OCI-LY3 (cell line): Measurements from ENCODE around the gene DOCK1.

Experiments used
- CTCF ChIP-seq: fragments of 200-600, 300-600 bp; sonication (generic); IDR thresholded peaks from 2 replicates; pipeline ENCODE4 v1.5.1; 2014; ENCODE audit warnings: antibody characterized with exemption, low read length, low read depth
- EZH2phosphoT487 ChIP-seq: fragments of 200-600 bp; shearing (Covaris generic); IDR thresholded peaks from 2 replicates; pipeline ENCODE4 v1.6.1; 2018; ENCODE audit warnings: antibody characterized with exemption, mixed run types, low read depth

DNA sequence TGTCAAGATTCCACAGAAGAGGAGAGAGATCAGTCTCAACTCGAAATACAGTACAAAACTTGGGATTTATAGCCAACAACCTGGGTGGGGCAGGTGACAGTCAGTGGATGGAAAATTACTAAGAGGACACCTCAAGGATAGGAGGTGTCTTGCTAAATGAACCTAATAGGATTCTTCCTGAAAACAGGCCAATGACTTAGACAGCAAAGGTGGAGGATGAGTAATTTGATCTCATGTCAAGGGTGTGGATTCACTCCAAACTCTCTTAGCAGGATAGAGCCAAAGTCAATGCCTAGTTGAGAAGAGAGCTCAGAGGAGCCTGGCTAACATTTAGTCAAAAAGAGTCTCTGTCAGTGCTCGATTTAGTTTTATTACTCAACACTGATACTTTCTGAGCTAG is 397.9 kb downstream of the DOCK1 start:
- TF ChIP-seq CTCF (no peak), EZH2phosphoT487 (no peak)
